Endothelial cell of umbilical vein (primary cell): ENCODE measurements around the gene ZNF786. TPM values are rescaled to one million over a fixed set of nuclear protein-coding genes. Genes with fewer than 3 reads are reported as not detected.

Experiments
- BruUV-seq: library from RNA; stranded (reverse); fragments of 400-500 nt; replicated peaks from 2 replicates; lab custom pipeline; 2021; lab: Mats Ljungman, UMichigan
- CTCF ChIA-PET: fragments of 300-600, 350-600 bp; sonication (Branson Sonifier 250); formaldehyde crosslinking; loops from one replicate; lab custom pipeline; 2021; ENCODE audit warnings: antibody characterized with exemption, inconsistent platforms; lab: Charles Lee
- POLR2A ChIA-PET: fragments of 300-600, 350-600 bp; sonication (Branson Sonifier 250); formaldehyde crosslinking; loops from one replicate; lab custom pipeline; 2021; ENCODE audit warnings: antibody characterized with exemption, inconsistent platforms; lab: Charles Lee
- DNase-seq: peaks from one replicate; pipeline ENCODE4 v3.0.0-alpha.2; 2011; ENCODE audit warnings: low read depth, low spot score
- FAIRE-seq: peaks from 2 replicates; lab custom pipeline; 2011; peaks lifted over from hg19 to GRCh38; lab: Jason Lieb, UNC
- H2AFZ ChIP-seq: 2 replicates; pipeline ENCODE4 v1.6.0; 2012; ENCODE audit warnings: low read depth, low read length, control low read depth, inconsistent platforms
- H3K27ac ChIP-seq: 2 replicates; pipeline ENCODE4 v1.5.1; 2011; ENCODE audit warnings: low read depth, mild to moderate bottlenecking, control low read depth, low read length, moderate library complexity; ENCODE audit not compliant: insufficient read depth
- H3K27me3 ChIP-seq, 2 experiments: 2 replicates each; pipeline versions ENCODE4 v1.6.0 to v1.6.1; 2011; ENCODE audit warnings: low read length in 2 of 2, mixed read lengths in 1 of 2; ENCODE audit not compliant: control insufficient read depth in 2 of 2, insufficient read depth in 2 of 2
- H3K36me3 ChIP-seq, 2 experiments: 2 replicates in 1 of 2; 3 replicates in 1 of 2; pipeline ENCODE4 v1.5.1; 2011; ENCODE audit warnings: low read length in 2 of 2, mild to moderate bottlenecking in 1 of 2, moderate library complexity in 1 of 2; ENCODE audit not compliant: control insufficient read depth in 2 of 2, insufficient read depth in 2 of 2; ENCODE audit errors: extremely low read depth in 1 of 2
- H3K4me1 ChIP-seq: 3 replicates; pipeline ENCODE4 v1.5.1; 2011; ENCODE audit warnings: mild to moderate bottlenecking, low read length; ENCODE audit not compliant: control insufficient read depth, insufficient read depth; ENCODE audit errors: extremely low read depth
- H3K4me2 ChIP-seq: 2 replicates; pipeline ENCODE4 v1.6.1; 2011; ENCODE audit warnings: low read length, control low read depth, mixed read lengths; ENCODE audit not compliant: insufficient read depth
- H3K4me3 ChIP-seq, 3 experiments: fragments of 200-600 bp in 1 of 3; sonication (generic), shearing (Covaris generic) in 1 of 3; replicated peaks in 1 of 3; 2 replicates each; pipeline ENCODE4 v1.5.1; 2011 to 2016; ENCODE audit warnings: control low read depth in 3 of 3, low read length in 3 of 3, mild to moderate bottlenecking in 2 of 3, inconsistent platforms in 1 of 3, low read depth in 1 of 3, moderate library complexity in 1 of 3; ENCODE audit not compliant: insufficient read depth in 1 of 3
- H3K79me2 ChIP-seq: 2 replicates; pipeline ENCODE4 v1.6.0; 2012; ENCODE audit warnings: low read length, inconsistent platforms; ENCODE audit not compliant: control insufficient read depth, insufficient read depth
- H3K9ac ChIP-seq: replicated peaks from 2 replicates; pipeline ENCODE3; 2011; ENCODE audit warnings: low read length, control low read depth; ENCODE audit not compliant: insufficient read depth; ENCODE audit errors: extremely low read depth
- H3K9me1 ChIP-seq: replicated peaks from 3 replicates; pipeline ENCODE4 v1.6.0; 2011; ENCODE audit warnings: mild to moderate bottlenecking, low read length; ENCODE audit not compliant: control insufficient read depth, insufficient read depth; ENCODE audit errors: extremely low read depth
- H3K9me3 ChIP-seq: replicated peaks from 2 replicates; pipeline ENCODE4 v1.5.1; 2012; ENCODE audit warnings: low read length, inconsistent platforms; ENCODE audit not compliant: control insufficient read depth, insufficient read depth
- H4K20me1 ChIP-seq: replicated peaks from 2 replicates; pipeline ENCODE3; 2011; ENCODE audit warnings: mild to moderate bottlenecking, low read length; ENCODE audit not compliant: control insufficient read depth, insufficient read depth; ENCODE audit errors: extremely low read depth
- CTCF ChIP-seq, 2 donors: IDR thresholded peaks; 1 replicate in 1 of 2; 2 replicates in 1 of 2; pipeline ENCODE4 v1.5.1; 2011; ENCODE audit warnings: low read length in 2 of 2, mild to moderate bottlenecking in 2 of 2, moderate library complexity in 2 of 2, control low read depth in 1 of 2, inconsistent platforms in 1 of 2, low read depth in 1 of 2; ENCODE audit not compliant: insufficient read depth in 1 of 2; ENCODE audit errors: extremely low read depth in 1 of 2
- EZH2 ChIP-seq: IDR thresholded peaks from 2 replicates; pipeline ENCODE4 v1.6.1; 2012; ENCODE audit warnings: borderline replicate concordance, low read depth, mild to moderate bottlenecking, moderate library complexity, low read length, inconsistent platforms; ENCODE audit not compliant: severe bottlenecking
- FOS ChIP-seq: IDR thresholded peaks from 2 replicates; pipeline ENCODE4 v1.6.1; 2011; ENCODE audit warnings: mild to moderate bottlenecking, low read length, moderate library complexity, borderline replicate concordance; ENCODE audit not compliant: insufficient read depth
- GATA2 ChIP-seq: IDR thresholded peaks from 2 replicates; pipeline ENCODE4 v1.7.0; 2011; ENCODE audit warnings: low read depth, mild to moderate bottlenecking, moderate library complexity, mixed read lengths, low read length; ENCODE audit not compliant: insufficient read length, insufficient read depth
- JUN ChIP-seq: IDR thresholded peaks from 2 replicates; pipeline ENCODE4 v1.6.1; 2011; ENCODE audit warnings: borderline replicate concordance, low read depth; ENCODE audit not compliant: insufficient read length, insufficient read depth
- MAX ChIP-seq: IDR thresholded peaks from 2 replicates; pipeline ENCODE4 v1.6.1; 2011; ENCODE audit not compliant: insufficient read depth, insufficient read length
- MYC ChIP-seq: IDR thresholded peaks from one replicate; pipeline ENCODE4 v1.6.1; 2011; ENCODE audit warnings: mild to moderate bottlenecking, low read depth, low read length
- POLR2A ChIP-seq: IDR thresholded peaks from 2 replicates; pipeline ENCODE4 v1.6.1; 2012; ENCODE audit warnings: low read depth, mild to moderate bottlenecking, control low read depth, low read length
- POLR2AphosphoS5 ChIP-seq: IDR thresholded peaks from 2 replicates; pipeline ENCODE4 v1.6.1; 2012; ENCODE audit warnings: low read depth, mild to moderate bottlenecking, control low read depth, low read length, moderate library complexity; ENCODE audit not compliant: insufficient read depth
- dilution Hi-C: fragments of 300-500 bp; cut with MboI; formaldehyde crosslinking; loops from one replicate; pipeline ENCODE4 v1.15.0; 2019; ENCODE audit warnings: low sequenced_read_pairs; ENCODE audit not compliant: extremely low pct_ligation_motif_present
- intact Hi-C: fragments of 100-400 bp; cut with micrococcal nuclease; formaldehyde crosslinking; loops from one replicate; pipeline ENCODE4 v1.10.0; 2022
- polyA plus RNA-seq, 4 experiments: library from polyadenylated mRNA; depleted of rRNA in 3 of 4; stranded (reverse) in 3 of 4; unstranded in 1 of 4; fragments of >200 nt; gene quantifications; 2 replicates each; pipeline versions ENCODE4 v1.2.1 to v1.2.3, GENCODE V29; 2011 to 2012; ENCODE audit warnings: missing spikeins in 1 of 4
- total RNA-seq: library from RNA; stranded (reverse); gene quantifications from 2 replicates; pipeline ENCODE4 v1.2.3, GENCODE V29; 2021

The ZNF786 gene
- total and polyA plus RNA-seq, 2 donors (not counting 3 experiments of a cell fraction or from before 2014, with no cell fraction given) = 2.8 to 5.9 TPM

GRCh38 chr7:149097088-149097487, 6.6 kb upstream of the ZNF786 start:
- DNase-seq = no peak
- no peak for TF ChIP-seq POLR2A
- TF ChIP-seq POLR2AphosphoS5 = no peak
- dilution Hi-C loops = no loop called here

GRCh38 chr7:149093228-149093627, 2.7 kb upstream of the ZNF786 start:
- POLR2A ChIA-PET = no interaction called here
- Histone ChIP-seq H3K36me3 (no peaks in the 10 kb centered on the region), H3K27me3 (no peaks in the 10 kb centered on the region), H3K9me3 (no peaks in the 10 kb centered on the region), H4K20me1 (no peaks in the 10 kb centered on the region), H3K4me2 (no peak overlapping the region), H3K9me1 (no peaks in the 10 kb centered on the region), H2AFZ (no peak overlapping the region), H3K4me3 (no peak overlapping the region), H3K79me2 (peaks cover 8% of the 10 kb centered on the region), H3K9ac (no peak overlapping the region), H3K4me1 (peaks cover 6% of the 10 kb centered on the region), H3K27ac (no peak overlapping the region)
- dilution Hi-C loops = no loop called here
- CTCF ChIA-PET = interaction anchor here (1.2 to 2.8 kb wide), 2 partner anchors 32 to 88 kb away, joined by 4 to 11 read pairs; no protein-coding TSS in a partner anchor
- FAIRE-seq = no peak
- DNase-seq = no peak
- intact Hi-C loops = loop anchor here (10.0 kb wide), 1 partner anchor 518 kb away; no protein-coding TSS in a partner anchor
- TF ChIP-seq EZH2 (no peak), MYC (no peak), POLR2A (no peak), JUN (no peak), GATA2 (no peak), MAX (no peak), POLR2AphosphoS5 (no peak), FOS (no peak), CTCF (IDR thresholded peaks at IDR 0.05; ENCODE audit: extremely low read depth in 1 of 2, insufficient read depth in 1 of 2, low read depth in 1 of 2, low read length in 2 of 2) (no peak)
- no TSS peak for BruUV-seq

More at GRCh38 chr7:149097088-149097487, 6.6 kb upstream of the ZNF786 start:
- Histone ChIP-seq H3K79me2 (no peaks in the 10 kb centered on the region), H3K4me2 (no peak overlapping the region), H3K9me3 (no peaks in the 10 kb centered on the region), H2AFZ (no peak overlapping the region), H3K27me3 (no peaks in the 10 kb centered on the region), H3K9me1 (no peaks in the 10 kb centered on the region), H3K9ac (no peak overlapping the region), H3K4me1 (no peaks in the 10 kb centered on the region), H3K4me3 (no peak overlapping the region), H3K36me3 (no peaks in the 10 kb centered on the region), H3K27ac (no peak overlapping the region), H4K20me1 (no peaks in the 10 kb centered on the region)
- BruUV-seq = no TSS peak
- ChIA-PET CTCF (interaction anchor here (1.4 to 1.7 kb wide), 2 partner anchors 30 to 31 kb away, joined by 3 to 4 read pairs; no protein-coding TSS in a partner anchor), POLR2A (no interaction called here)
- FAIRE-seq = no peak
- intact Hi-C loops = loop anchor here (10.0 kb wide), 1 partner anchor 522 kb away; no protein-coding TSS in a partner anchor
